Right atrium auricular region (tissue), 2 donors: ENCODE measurements around the gene TNNI3K. TPM values are rescaled to one million over a fixed set of nuclear protein-coding genes. Genes with fewer than 3 reads are reported as not detected.

Experiments
- DNase-seq: peaks from one replicate; pipeline ENCODE4 v3.0.0-alpha.2; 2019; ENCODE audit warnings: low spot score
- H3K27ac ChIP-seq, 2 donors: fragments of 200-600 bp; sonication (generic); 1 replicate in 1 of 2; 2 replicates in 1 of 2; pipeline ENCODE4 v1.5.1; 2016 to 2019
- H3K27me3 ChIP-seq, 2 donors: fragments of 200-600 bp; sonication (generic); one replicate each; pipeline versions ENCODE4 v1.5.1 to v1.6.0; 2017 to 2019
- H3K36me3 ChIP-seq: fragments of 200-600 bp; sonication (generic); one replicate; pipeline ENCODE4 v1.5.1; 2016
- H3K4me1 ChIP-seq, 2 donors: fragments of 200-600 bp; sonication (generic); one replicate each; pipeline versions ENCODE4 v1.5.1 to v1.6.0; 2017 to 2019
- H3K4me3 ChIP-seq, 2 donors: fragments of 200-600 bp; sonication (generic); 1 replicate in 1 of 2; 2 replicates in 1 of 2; pipeline ENCODE4 v1.5.1; 2017 to 2019; ENCODE audit warnings: mild to moderate bottlenecking in 1 of 2, moderate library complexity in 1 of 2
- H3K9me3 ChIP-seq, 2 donors: fragments of 200-600 bp; sonication (generic); one replicate each; pipeline ENCODE4 v1.5.1; 2019
- total RNA-seq, 2 donors: library from RNA; depleted of rRNA; stranded (reverse); fragments of >200 nt; gene quantifications; one replicate each; pipeline ENCODE4 v1.1.0, GENCODE V29; 2016
- TF ChIP-seq, protein P1 (sequence below), 2 donors: fragments of 200-600 bp; sonication (generic); IDR thresholded peaks; one replicate each; pipeline ENCODE4 v1.5.1; 2019; ENCODE audit warnings: antibody characterized with exemption in 2 of 2

TNNI3K gene
- total RNA-seq, 2 donors from 2014 or later: 14.6 to 18.3 TPM

GRCh38 chr1:74437035-74437434 is 201.8 kb downstream of the TNNI3K start:
- TF ChIP-seq, protein P1, sequence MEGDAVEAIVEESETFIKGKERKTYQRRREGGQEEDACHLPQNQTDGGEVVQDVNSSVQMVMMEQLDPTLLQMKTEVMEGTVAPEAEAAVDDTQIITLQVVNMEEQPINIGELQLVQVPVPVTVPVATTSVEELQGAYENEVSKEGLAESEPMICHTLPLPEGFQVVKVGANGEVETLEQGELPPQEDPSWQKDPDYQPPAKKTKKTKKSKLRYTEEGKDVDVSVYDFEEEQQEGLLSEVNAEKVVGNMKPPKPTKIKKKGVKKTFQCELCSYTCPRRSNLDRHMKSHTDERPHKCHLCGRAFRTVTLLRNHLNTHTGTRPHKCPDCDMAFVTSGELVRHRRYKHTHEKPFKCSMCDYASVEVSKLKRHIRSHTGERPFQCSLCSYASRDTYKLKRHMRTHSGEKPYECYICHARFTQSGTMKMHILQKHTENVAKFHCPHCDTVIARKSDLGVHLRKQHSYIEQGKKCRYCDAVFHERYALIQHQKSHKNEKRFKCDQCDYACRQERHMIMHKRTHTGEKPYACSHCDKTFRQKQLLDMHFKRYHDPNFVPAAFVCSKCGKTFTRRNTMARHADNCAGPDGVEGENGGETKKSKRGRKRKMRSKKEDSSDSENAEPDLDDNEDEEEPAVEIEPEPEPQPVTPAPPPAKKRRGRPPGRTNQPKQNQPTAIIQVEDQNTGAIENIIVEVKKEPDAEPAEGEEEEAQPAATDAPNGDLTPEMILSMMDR (IDR thresholded peaks at IDR 0.05): no peak
- Histone ChIP-seq H3K27me3 (no peaks in the 10 kb centered on the region), H3K36me3 (no peaks in the 10 kb centered on the region), H3K4me1 (no peaks in the 10 kb centered on the region), H3K27ac (no peak overlapping the region), H3K4me3 (no peak overlapping the region), H3K9me3 (no peaks in the 10 kb centered on the region)
- DNase-seq: no peak

- TF ChIP-seq, protein P1 (IDR thresholded peaks at IDR 0.05): no peak
- no peak overlapping the region for H3K4me3 ChIP-seq
- H3K36me3 ChIP-seq: no peaks in the 10 kb centered on the region
- no peak for DNase-seq
- H3K4me1 ChIP-seq: no peaks in the 10 kb centered on the region
- no peak overlapping the region for H3K27ac ChIP-seq
- no peaks in the 10 kb centered on the region for H3K9me3 ChIP-seq
- no peaks in the 10 kb centered on the region for H3K27me3 ChIP-seq
Measured at GRCh38 chr1:74452035-74452434, 216.8 kb downstream of the TNNI3K start.

GRCh38 chr1:74453277-74453676 is 218.1 kb downstream of the TNNI3K start:
- DNase-seq: no peak
- H3K36me3 ChIP-seq: no peaks in the 10 kb centered on the region
- no peak overlapping the region for H3K4me3 ChIP-seq
- no peak overlapping the region for H3K27ac ChIP-seq
- no peaks in the 10 kb centered on the region for H3K4me1 ChIP-seq
- H3K27me3 ChIP-seq: no peaks in the 10 kb centered on the region
- H3K9me3 ChIP-seq: no peaks in the 10 kb centered on the region
- TF ChIP-seq, protein P1 (IDR thresholded peaks at IDR 0.05): no peak

DNA sequence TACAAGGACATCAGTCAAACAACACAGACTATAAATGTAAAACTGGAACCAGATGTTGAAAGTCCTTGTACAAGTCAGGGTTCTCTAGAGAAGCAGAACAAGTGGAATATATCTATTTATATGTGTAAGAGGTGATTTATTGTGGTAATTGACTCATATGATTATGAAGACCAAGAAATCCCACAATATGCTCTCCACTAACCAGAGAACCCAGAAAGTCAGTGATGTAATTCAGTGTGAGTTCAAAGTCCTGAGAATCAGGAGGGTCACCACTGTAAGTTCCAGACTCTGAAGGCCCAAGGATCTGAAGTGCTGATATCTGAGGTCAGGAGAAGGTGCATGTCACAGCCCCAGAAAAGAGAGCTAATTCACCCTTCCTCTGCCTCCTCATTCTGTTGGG is 220.2 kb downstream of the TNNI3K start:
- H3K9me3 ChIP-seq: no peaks in the 10 kb centered on the region
- H3K4me1 ChIP-seq: no peaks in the 10 kb centered on the region
- no peak for DNase-seq
- no peaks in the 10 kb centered on the region for H3K27me3 ChIP-seq
- TF ChIP-seq, protein P1 (IDR thresholded peaks at IDR 0.05): no peak
- H3K36me3 ChIP-seq: no peaks in the 10 kb centered on the region
- no peak overlapping the region for H3K4me3 ChIP-seq
- H3K27ac ChIP-seq: no peak overlapping the region

GRCh38 chr1:74457253-74457652 is 222.1 kb downstream of the TNNI3K start:
- no peak for DNase-seq
- TF ChIP-seq, protein P1 (IDR thresholded peaks at IDR 0.05): no peak
- no peak overlapping the region for H3K4me3 ChIP-seq
- H3K27ac ChIP-seq: no peak overlapping the region
- H3K36me3 ChIP-seq: no peaks in the 10 kb centered on the region
- H3K9me3 ChIP-seq: no peaks in the 10 kb centered on the region
- no peaks in the 10 kb centered on the region for H3K27me3 ChIP-seq
- no peaks in the 10 kb centered on the region for H3K4me1 ChIP-seq

DNA sequence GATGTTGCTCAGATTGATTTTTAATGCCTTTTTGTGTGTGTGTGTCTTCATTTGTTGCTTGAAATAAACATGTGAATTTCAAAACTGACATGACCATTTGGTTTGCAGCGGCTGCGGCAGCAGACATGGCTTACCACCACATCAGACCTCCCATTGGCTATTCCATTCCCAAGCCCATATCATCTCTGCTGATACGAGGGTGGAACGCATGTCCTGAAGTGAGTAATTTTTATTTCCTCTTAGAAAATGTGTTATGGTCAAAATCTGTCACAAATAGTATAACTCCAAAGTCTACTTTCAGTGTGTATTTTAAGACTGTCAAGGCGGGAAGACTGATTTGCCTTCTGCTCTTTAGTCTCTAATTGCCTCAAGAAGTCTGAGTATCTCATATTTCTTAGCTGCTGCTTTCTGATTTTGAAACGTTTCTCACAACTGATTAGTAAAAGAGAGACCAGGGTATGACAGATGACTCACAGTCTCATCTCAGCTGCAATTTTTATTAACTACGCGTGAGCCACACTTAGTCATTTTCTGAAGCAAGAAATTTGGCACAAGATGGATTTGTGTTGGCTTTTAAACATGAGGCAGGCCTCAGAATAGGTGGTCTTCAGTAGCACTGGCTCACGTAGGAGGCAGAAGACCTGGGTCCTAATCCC is 228.3 kb downstream of the TNNI3K start:
- H3K4me3 ChIP-seq: no peak overlapping the region
- H3K9me3 ChIP-seq: no peaks in the 10 kb centered on the region
- TF ChIP-seq, protein P1 (IDR thresholded peaks at IDR 0.05): no peak
- no peaks in the 10 kb centered on the region for H3K4me1 ChIP-seq
- DNase-seq: no peak
- no peaks in the 10 kb centered on the region for H3K36me3 ChIP-seq
- no peak overlapping the region for H3K27ac ChIP-seq
- no peaks in the 10 kb centered on the region for H3K27me3 ChIP-seq
